ENCODE results near the gene DRD4.
"Not testable (repeated sequence)": the region's sequence is repeated elsewhere in the genome, so short reads cannot be mapped to it uniquely, and the experiment has no call there.

The DRD4 gene

GRCh38 chr11:680970-681369 lies 43.9 kb downstream of the DRD4 start:
- DNase-seq = no peak

- DNase-seq = no peak
Measured at GRCh38 chr11:686451-687243, 49.6 kb downstream of the DRD4 start.

DNA sequence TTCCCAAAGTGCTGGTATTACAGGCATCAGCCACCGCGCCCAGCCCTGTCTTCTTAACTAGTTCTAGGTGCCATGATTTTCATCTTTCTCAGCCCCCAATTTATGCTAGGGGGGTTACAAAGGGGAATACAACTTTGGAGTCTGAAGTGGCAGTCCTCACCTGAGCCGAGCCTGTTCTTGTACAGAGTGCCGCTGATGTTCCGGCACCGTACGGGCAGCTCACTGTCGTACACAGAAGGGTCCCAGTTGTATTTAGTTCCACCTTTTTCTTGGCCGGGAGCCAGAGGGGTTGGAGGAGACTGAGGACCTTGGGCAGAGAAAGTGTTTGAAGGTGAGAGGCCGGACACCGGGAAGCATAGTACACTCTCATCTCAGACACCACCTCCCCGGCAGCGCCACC lies 50.7 kb downstream of the DRD4 start:
- no peak for DNase-seq

DNA sequence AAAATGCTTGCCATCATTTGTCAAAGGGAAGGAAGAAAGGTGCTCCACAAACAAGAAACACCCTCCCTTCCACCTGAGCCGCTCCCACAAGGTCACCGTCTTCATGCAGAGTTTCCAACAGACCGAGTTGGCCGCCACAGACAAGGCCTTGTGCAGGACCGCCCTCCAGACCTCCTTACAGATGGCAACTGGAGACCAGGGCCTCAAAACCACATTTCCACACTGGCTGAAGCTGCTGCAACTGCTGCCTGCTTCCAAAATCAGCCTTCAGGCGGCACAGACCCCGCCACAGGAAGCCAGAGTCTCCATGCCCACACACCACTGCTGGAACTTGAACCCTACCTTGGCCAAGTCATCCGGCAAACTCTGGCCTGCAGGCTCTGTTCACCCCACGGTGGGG lies 51.6 kb downstream of the DRD4 start:
- DNase-seq = peak; percentile 40

GRCh38 chr11:689625-690024 lies 52.6 kb downstream of the DRD4 start:
- DNase-seq = no peak

DNA sequence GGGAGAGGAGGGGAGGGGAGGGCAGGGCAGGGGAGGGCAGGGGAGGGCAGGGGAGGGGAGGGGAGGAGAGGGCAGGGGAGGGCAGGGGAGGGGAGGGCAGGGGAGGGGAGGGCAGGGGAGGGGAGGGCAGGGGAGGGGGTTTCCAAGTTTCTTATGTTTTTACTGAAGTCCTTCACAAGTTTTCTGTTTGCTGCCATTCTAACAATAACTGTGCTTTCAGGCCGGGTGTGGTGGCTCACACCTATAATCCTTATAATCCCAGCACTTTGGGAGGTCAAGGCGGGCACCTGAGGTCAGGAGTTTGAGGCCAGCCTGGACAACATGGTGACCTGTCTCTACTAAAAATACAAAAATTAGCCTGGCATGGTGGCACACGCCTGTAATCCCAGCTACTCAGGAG lies 53.2 kb downstream of the DRD4 start:
- DNase-seq = not testable (repeated sequence)
